Retinal pigment epithelial cell (primary cell): ENCODE data around the gene PFKM.

Source experiments
- DNase-seq: peaks from one replicate; pipeline ENCODE4 v3.0.0-alpha.2; 2010; ENCODE audit warnings: low read depth
- H3K4me3 ChIP-seq: 2 replicates; pipeline ENCODE4 v1.5.1; 2011; ENCODE audit warnings: mild to moderate bottlenecking, low read length, control low read depth, moderate library complexity
- TF ChIP-seq, protein P1 (sequence below): conservative IDR thresholded peaks from 2 replicates; pipeline ENCODE4 v1.5.1; 2011; ENCODE audit warnings: low read depth, low read length, control low read depth, inconsistent platforms

The PFKM gene

DNA sequence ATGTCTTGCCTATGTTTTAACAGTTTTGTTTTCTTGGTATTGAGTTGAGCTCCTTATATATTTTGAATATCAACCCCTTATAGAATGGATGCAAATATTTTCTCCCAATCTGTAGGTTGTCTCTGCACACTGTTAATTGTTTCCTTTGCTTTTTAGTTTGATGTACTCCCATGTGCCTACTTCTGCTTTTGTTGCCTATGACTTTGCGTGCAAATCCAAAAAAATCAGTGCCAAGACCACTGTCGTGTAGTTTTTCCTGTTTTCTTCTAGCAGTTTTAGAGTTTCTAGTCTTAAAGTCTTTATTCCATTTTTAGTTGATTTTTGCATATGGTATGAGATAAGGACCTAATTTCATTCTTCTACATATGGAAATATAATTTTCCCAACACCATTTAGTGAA lies 42.1 kb upstream of the PFKM start:
- TF ChIP-seq, protein P1, sequence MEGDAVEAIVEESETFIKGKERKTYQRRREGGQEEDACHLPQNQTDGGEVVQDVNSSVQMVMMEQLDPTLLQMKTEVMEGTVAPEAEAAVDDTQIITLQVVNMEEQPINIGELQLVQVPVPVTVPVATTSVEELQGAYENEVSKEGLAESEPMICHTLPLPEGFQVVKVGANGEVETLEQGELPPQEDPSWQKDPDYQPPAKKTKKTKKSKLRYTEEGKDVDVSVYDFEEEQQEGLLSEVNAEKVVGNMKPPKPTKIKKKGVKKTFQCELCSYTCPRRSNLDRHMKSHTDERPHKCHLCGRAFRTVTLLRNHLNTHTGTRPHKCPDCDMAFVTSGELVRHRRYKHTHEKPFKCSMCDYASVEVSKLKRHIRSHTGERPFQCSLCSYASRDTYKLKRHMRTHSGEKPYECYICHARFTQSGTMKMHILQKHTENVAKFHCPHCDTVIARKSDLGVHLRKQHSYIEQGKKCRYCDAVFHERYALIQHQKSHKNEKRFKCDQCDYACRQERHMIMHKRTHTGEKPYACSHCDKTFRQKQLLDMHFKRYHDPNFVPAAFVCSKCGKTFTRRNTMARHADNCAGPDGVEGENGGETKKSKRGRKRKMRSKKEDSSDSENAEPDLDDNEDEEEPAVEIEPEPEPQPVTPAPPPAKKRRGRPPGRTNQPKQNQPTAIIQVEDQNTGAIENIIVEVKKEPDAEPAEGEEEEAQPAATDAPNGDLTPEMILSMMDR: no peak
- no peak overlapping the region for H3K4me3 ChIP-seq
- no peak for DNase-seq

DNA sequence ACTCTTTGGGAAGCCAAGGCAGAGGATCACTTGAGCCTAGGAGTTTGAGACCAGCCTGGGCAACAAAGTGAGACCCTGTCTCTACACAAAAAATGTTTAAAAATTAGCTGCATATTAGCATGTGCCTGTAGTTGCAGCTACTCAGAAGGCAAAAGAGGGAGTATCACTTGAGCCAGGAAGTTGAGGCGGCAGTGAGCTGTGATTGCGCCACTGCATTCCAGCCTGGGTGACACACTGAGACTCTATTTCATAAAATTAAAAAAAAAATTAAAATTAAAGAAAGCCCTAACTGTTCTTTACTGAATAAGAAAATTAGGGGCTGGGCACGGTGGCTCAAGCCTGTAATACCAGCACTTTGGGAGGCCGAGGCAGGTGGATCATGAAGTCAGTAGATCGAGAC lies 40.3 kb upstream of the PFKM start:
- TF ChIP-seq, protein P1: no peak
- DNase-seq: no peak
- no peak overlapping the region for H3K4me3 ChIP-seq

DNA sequence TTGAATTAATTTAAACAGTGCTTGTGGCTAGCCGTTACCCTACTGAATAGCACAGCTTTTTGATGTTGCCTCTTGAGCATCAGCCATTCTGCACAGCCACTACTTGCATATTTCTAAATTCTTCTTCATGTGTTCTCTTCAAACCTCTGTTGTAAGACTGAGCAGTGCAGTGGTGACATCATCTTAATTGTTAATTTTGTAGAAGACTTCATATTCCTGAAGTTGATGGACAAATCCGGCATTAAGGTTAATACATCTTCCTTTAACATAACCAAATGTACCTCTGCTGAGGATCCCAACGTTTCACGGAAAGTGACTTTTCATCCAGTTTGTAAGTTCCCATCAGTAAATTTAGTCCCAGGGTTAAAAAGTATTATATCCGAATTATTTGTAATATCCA lies 38.9 kb upstream of the PFKM start:
- no peak overlapping the region for H3K4me3 ChIP-seq
- DNase-seq: no peak
- TF ChIP-seq, protein P1: no peak

DNA sequence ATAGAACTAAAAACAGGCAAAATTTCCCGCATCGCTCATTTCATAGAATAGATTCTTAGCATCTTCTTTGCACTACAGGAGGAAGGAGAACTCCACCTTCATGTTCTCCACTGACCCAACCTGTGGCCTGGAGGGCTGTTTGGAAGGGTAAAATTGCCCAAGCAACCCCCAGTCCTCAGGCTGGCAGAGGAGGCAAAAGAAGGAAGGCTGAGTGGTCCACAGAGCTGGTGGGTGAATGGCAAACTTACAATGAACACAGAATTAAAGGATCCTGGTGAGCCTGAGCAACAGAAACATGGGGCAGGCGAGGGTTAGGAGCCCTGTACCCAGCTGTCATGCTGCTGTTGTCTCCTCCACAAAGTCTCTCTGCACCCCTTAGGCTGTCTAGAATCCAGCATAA lies 38.3 kb upstream of the PFKM start:
- no peak overlapping the region for H3K4me3 ChIP-seq
- TF ChIP-seq, protein P1: no peak
- no peak for DNase-seq

DNA sequence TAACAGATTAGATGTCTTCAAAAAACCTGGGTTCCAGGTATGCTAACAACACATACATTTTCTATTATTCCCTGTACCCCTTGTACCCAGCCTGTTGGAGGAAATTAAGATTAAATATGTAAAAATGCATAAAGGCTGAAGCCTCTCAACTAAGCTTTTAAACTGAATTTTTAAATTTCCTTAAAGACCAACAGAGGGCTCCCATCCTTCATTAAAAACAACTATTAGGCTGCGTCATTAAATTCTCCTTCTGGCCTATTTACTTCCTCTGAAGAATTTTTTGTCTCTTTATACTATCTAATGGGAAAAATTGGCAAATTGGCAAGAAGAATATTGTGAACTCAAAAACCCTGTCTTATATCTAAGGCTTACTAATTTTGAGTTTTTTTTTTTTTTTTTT lies 35.1 kb upstream of the PFKM start:
- no peak for DNase-seq
- TF ChIP-seq, protein P1: no peak
- H3K4me3 ChIP-seq: no peak overlapping the region

DNA sequence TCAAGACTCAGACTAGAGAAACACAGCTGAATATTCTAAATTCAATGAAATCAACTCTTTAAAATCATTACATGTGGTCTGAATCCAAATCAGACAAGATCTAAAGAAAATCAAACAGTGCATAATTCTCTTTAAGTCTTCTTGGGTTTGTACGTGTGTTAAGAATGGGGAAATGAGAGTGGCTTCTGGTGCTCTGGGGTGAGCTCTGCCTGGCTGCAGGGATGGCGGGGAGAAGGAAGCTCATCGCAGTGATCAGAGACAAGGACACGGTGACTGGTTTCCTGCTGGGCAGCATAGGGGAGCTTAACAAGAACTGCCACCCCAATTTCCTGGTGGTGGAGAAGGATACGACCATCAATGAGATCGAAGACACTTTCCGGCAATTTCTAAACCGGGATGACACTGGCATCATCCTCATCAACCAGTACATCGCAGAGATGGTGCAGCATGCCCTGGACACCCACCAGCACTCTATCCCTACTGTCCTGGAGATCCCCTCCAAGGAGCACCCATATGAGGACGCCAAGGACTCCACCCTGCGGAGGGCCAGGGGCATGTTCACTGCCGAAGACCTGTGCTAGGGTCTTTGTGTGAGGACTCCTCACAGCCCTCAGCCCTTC lies 34.2 kb upstream of the PFKM start:
- H3K4me3 ChIP-seq: no peak overlapping the region
- DNase-seq: no peak
- TF ChIP-seq, protein P1: no peak

DNA sequence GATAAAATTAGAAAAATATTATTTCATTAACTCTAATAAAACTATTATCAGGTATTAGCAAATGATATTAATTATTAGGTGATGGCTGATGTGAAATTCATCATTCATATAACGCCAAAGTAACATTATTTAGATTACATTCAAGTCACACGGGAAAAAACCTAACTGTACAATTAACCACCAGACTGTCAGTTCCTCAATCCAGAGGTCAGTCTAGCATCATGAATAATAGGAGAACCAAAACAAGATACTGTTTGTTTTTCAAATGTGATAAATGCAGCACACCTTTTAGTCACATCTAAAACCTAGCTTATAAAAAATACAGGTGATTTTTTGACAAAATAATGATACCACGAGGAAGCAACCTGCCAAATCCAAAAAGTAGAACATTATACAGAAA lies 32.8 kb upstream of the PFKM start:
- H3K4me3 ChIP-seq: no peak overlapping the region
- TF ChIP-seq, protein P1: no peak
- DNase-seq: no peak
